ENCODE measurements around the gene LYST.

- TF ChIP-seq, protein P1, sequence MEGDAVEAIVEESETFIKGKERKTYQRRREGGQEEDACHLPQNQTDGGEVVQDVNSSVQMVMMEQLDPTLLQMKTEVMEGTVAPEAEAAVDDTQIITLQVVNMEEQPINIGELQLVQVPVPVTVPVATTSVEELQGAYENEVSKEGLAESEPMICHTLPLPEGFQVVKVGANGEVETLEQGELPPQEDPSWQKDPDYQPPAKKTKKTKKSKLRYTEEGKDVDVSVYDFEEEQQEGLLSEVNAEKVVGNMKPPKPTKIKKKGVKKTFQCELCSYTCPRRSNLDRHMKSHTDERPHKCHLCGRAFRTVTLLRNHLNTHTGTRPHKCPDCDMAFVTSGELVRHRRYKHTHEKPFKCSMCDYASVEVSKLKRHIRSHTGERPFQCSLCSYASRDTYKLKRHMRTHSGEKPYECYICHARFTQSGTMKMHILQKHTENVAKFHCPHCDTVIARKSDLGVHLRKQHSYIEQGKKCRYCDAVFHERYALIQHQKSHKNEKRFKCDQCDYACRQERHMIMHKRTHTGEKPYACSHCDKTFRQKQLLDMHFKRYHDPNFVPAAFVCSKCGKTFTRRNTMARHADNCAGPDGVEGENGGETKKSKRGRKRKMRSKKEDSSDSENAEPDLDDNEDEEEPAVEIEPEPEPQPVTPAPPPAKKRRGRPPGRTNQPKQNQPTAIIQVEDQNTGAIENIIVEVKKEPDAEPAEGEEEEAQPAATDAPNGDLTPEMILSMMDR (conservative IDR thresholded peaks at IDR 0.05; ENCODE audit: low read length): no peak
- no peak for TF ChIP-seq EZH2phosphoT487 (IDR thresholded peaks at IDR 0.05; ENCODE audit: borderline replicate concordance, low read depth, low read length)
These were observed 15.4 kb upstream of the LYST start for GRCh38 chr1:235881930-235882700.

Measured in OCI-LY7 (cell line).